Stimulated activated CD8-positive, alpha-beta memory T cell treated with anti-CD3 and anti-CD28 coated beads, Interleukin-7, amount 100 ng/mL, for 24 hours (primary cell): ENCODE results near the gene PSAT1.
"Not testable (repeated sequence)": the region's sequence is repeated elsewhere in the genome, so short reads cannot be mapped to it uniquely, and the experiment has no call there.

Source experiments
- DNase-seq: peaks from one replicate; pipeline ENCODE4 v3.0.0-alpha.2; 2020; ENCODE audit warnings: low read depth

Gene PSAT1

GRCh38 chr9:78296893-78297671 is at the start of gene PSAT1:
PSAT1 (plus strand) TSS chr9:78297125; CDS start chr9:78297211, 86 bp downstream.
- DNase-seq, result peak; percentile 75

- no peak for DNase-seq
Observed at GRCh38 chr9:78248635-78249034, 48.3 kb upstream of the PSAT1 start.

GRCh38 chr9:78249542-78249941 is 47.4 kb upstream of the PSAT1 start:
- no peak for DNase-seq

- no peak for DNase-seq
Observed at GRCh38 chr9:78252616-78253015, 44.3 kb upstream of the PSAT1 start.

GRCh38 chr9:78253285-78253684 is 43.6 kb upstream of the PSAT1 start:
- no peak for DNase-seq

- DNase-seq, result no peak
Observed at GRCh38 chr9:78261403-78262001, 35.4 kb upstream of the PSAT1 start.

- no peak for DNase-seq
Observed at GRCh38 chr9:78262655-78263054, 34.3 kb upstream of the PSAT1 start.

GRCh38 chr9:78267889-78268288 is 29.0 kb upstream of the PSAT1 start:
- no peak for DNase-seq

- no peak for DNase-seq
Observed at GRCh38 chr9:78269784-78270183, 27.1 kb upstream of the PSAT1 start.

- no peak for DNase-seq
Observed at GRCh38 chr9:78272307-78272706, 24.6 kb upstream of the PSAT1 start.

- no peak for DNase-seq
Observed at GRCh38 chr9:78273761-78274160, 23.2 kb upstream of the PSAT1 start.

GRCh38 chr9:78278177-78278777 is 18.6 kb upstream of the PSAT1 start:
- no peak for DNase-seq

GRCh38 chr9:78278801-78279200 is 18.1 kb upstream of the PSAT1 start:
- no peak for DNase-seq

GRCh38 chr9:78280982-78281668 is 15.8 kb upstream of the PSAT1 start:
- DNase-seq, result no peak

GRCh38 chr9:78284181-78284580 is 12.7 kb upstream of the PSAT1 start:
- not testable (repeated sequence) for DNase-seq

GRCh38 chr9:78286125-78286524 is 10.8 kb upstream of the PSAT1 start:
- DNase-seq, result no peak

- DNase-seq, result no peak
Observed at GRCh38 chr9:78286946-78287388, 10.0 kb upstream of the PSAT1 start.

GRCh38 chr9:78288214-78288892 is 8.6 kb upstream of the PSAT1 start:
- DNase-seq, result no peak

GRCh38 chr9:78289474-78289873 is 7.5 kb upstream of the PSAT1 start:
- no peak for DNase-seq

- DNase-seq, result no peak
Observed at GRCh38 chr9:78291240-78291925, 5.5 kb upstream of the PSAT1 start.

GRCh38 chr9:78292026-78292425 is 4.9 kb upstream of the PSAT1 start:
- DNase-seq, result no peak
